Stomach smooth muscle (tissue), 2 donors: Measurements from ENCODE around the gene SMARCD1.
"Not testable (repeated sequence)": the region's sequence is repeated elsewhere in the genome, so short reads cannot be mapped to it uniquely, and the experiment has no call there.

Source experiments
- H3K27ac ChIP-seq: one replicate; pipeline ENCODE4 v1.7.0; 2013; ENCODE audit warnings: mild to moderate bottlenecking, low read length, inconsistent platforms
- H3K27me3 ChIP-seq, 2 donors: one replicate each; pipeline ENCODE4 v1.7.0; 2013; ENCODE audit warnings: low read length in 2 of 2; ENCODE audit not compliant: insufficient read depth in 2 of 2, control insufficient read depth in 1 of 2
- H3K36me3 ChIP-seq, 2 donors: one replicate each; pipeline ENCODE4 v1.7.0; 2013; ENCODE audit warnings: low read length in 2 of 2; ENCODE audit not compliant: control insufficient read depth in 2 of 2, insufficient read depth in 2 of 2
- H3K4me1 ChIP-seq: one replicate; pipeline ENCODE4 v1.7.0; 2013; ENCODE audit warnings: low read length; ENCODE audit not compliant: control insufficient read depth, insufficient read depth
- H3K4me3 ChIP-seq, 2 donors: one replicate each; pipeline ENCODE4 v1.7.0; 2013; ENCODE audit warnings: low read length in 2 of 2
- H3K9ac ChIP-seq, 2 donors: one replicate each; pipeline ENCODE4 v1.7.0; 2013; ENCODE audit warnings: low read length in 2 of 2, mild to moderate bottlenecking in 1 of 2
- H3K9me3 ChIP-seq, 2 donors: one replicate each; pipeline ENCODE4 v1.7.0; 2013; ENCODE audit warnings: low read length in 2 of 2; ENCODE audit not compliant: control insufficient read depth in 2 of 2
- donor health status: healthy.
- donor health status: Pancreatic carcinoma.

The SMARCD1 gene

DNA sequence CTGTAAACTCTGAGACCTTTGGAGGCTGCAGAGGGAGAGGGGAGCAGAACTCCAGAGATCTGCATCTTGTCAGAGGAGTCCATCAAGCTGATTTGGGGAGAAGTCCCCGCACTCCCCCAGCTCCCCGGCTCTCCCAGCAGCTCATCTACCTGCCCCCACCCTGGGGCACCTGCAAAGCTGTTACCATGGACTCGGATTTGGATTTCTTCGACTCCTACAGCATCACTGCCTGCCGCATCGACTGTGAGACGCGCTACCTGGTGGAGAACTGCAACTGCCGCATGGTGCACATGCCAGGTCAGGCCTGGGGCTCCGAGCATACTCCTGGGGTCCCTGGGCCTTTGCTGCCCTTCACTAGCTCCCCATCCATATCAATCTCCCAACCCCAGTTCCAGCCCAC lies 6.9 kb upstream of the SMARCD1 start:
- peaks cover 0 to 2% of the 10 kb centered on the region in 2 donors for H3K27me3 ChIP-seq
- no peak overlapping the region for H3K9ac ChIP-seq
- H3K4me1 ChIP-seq: peaks cover 4% of the 10 kb centered on the region
- no peak overlapping the region for H3K4me3 ChIP-seq
- no peaks in the 10 kb centered on the region for H3K9me3 ChIP-seq
- H3K27ac ChIP-seq: no peak overlapping the region
- H3K36me3 ChIP-seq: no peaks in the 10 kb centered on the region

- H3K36me3 ChIP-seq: no peaks in the 10 kb centered on the region
- no peak overlapping the region for H3K4me3 ChIP-seq
- no peak overlapping the region for H3K27ac ChIP-seq
- no peak overlapping the region for H3K9ac ChIP-seq
- H3K27me3 ChIP-seq: peaks cover 0 to 2% of the 10 kb centered on the region in 2 donors
- peaks cover 4% of the 10 kb centered on the region for H3K4me1 ChIP-seq
- no peaks in the 10 kb centered on the region for H3K9me3 ChIP-seq
Observed at GRCh38 chr12:50079771-50080170, 5.4 kb upstream of the SMARCD1 start.

DNA sequence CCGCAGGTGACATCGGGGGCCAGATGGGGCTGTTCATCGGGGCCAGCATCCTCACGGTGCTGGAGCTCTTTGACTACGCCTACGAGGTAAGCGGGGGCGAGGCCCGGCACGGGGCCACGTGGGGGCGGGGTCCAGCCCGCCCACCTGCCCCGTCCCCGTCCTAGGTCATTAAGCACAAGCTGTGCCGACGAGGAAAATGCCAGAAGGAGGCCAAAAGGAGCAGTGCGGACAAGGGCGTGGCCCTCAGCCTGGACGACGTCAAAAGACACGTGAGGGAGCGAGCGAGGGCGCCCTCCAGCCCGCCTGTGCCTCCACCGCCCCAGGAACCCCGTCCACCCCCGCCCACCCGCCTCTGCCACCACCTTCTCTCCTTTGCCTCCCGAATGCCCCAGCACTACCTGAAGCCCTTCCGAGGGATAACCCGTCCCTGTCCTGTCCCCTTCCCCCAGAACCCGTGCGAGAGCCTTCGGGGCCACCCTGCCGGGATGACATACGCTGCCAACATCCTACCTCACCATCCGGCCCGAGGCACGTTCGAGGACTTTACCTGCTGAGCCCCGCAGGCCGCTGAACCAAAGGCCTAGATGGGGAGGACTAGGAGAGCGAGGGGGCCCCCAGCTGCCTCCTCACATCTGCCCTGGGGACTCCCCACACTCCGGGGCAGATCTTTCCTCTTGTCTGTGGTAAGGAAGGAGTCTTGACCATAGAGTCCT lies 3.9 kb upstream of the SMARCD1 start:
- Histone ChIP-seq H3K4me3 (no peak overlapping the region), H3K9me3 (no peaks in the 10 kb centered on the region), H3K27me3 (peaks cover 0 to 2% of the 10 kb centered on the region in 2 donors), H3K9ac (no peak overlapping the region), H3K4me1 (peaks cover 5% of the 10 kb centered on the region), H3K36me3 (no peaks in the 10 kb centered on the region), H3K27ac (no peak overlapping the region)

DNA sequence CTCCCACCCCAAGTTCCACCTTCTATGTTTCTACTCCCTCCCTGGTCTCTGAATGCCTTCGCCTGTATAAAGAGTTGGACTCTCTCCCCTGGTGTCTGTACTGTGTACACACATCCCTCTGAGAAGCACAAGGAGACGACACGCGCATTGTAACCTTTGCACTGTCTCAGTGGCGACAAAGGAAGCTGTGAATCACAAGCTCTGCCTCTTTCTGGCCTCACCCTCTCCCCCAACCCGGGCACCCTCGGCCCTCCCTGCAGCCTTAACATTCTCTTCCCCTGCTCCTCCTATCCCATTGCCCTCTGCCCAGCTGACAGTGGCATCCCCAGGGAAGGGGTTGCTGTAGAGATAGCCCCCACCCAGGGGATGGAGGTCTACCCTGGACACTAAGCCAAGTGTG lies 2.5 kb upstream of the SMARCD1 start:
- no peak overlapping the region for H3K27ac ChIP-seq
- H3K4me1 ChIP-seq: peaks cover 5% of the 10 kb centered on the region
- no peaks in the 10 kb centered on the region for H3K27me3 ChIP-seq
- no peaks in the 10 kb centered on the region for H3K9me3 ChIP-seq
- peaks cover 10 to 11% of the 10 kb centered on the region in 2 donors for H3K36me3 ChIP-seq
- H3K9ac ChIP-seq: peak overlapping the region in 1 of 2 donors; percentile 42
- H3K4me3 ChIP-seq: no peak overlapping the region

GRCh38 chr12:50083301-50083700 lies 1.8 kb upstream of the SMARCD1 start:
- no peaks in the 10 kb centered on the region for H3K27me3 ChIP-seq
- no peak overlapping the region for H3K4me3 ChIP-seq
- H3K27ac ChIP-seq: no peak overlapping the region
- peaks cover 5% of the 10 kb centered on the region for H3K4me1 ChIP-seq
- peaks cover 11 to 16% of the 10 kb centered on the region in 2 donors for H3K36me3 ChIP-seq
- peak overlapping the region in 1 of 2 donors; percentile 36 for H3K9ac ChIP-seq
- no peaks in the 10 kb centered on the region for H3K9me3 ChIP-seq

DNA sequence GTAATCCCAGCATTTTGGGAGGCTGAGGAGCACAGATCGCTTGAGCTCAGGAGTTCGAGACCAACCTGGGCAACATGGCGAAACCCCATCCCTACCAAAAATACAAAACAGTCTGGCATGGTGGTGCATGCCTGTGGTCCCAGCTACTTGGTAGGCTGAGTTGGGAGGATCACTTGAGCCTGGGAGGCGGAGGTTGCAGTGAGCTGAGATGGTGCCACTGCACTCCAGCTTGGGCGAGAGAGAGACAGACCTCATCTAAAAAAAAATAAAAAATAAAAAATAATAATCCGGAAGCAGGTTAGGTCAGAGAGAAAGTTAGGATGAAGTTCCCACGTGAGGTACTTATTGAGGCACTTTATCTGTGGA lies 750 bp upstream of the SMARCD1 start:
- H3K4me1 ChIP-seq, H3K27me3 ChIP-seq, H3K9me3 ChIP-seq: not testable (repeated sequence)
- Histone ChIP-seq H3K36me3 (peaks cover 20 to 26% of the 10 kb centered on the region in 2 donors), H3K27ac (peak overlapping the region; percentile 84), H3K4me3 (peak overlapping the region; percentile 76 to 91), H3K9ac (peak overlapping the region; percentile 80 to 91)

GRCh38 chr12:50085615-50086072 lies 502 bp downstream of the SMARCD1 start:
- Histone ChIP-seq H3K9ac (peak overlapping the region; percentile 71 to 80), H3K36me3 (peaks cover 30 to 37% of the 10 kb centered on the region in 2 donors), H3K4me3 (peak overlapping the region; percentile 65 to 91), H3K27ac (peak overlapping the region; percentile 84), H3K9me3 (no peaks in the 10 kb centered on the region), H3K4me1 (peaks cover 5% of the 10 kb centered on the region), H3K27me3 (no peaks in the 10 kb centered on the region)

- peak overlapping the region; percentile 65 to 91 for H3K4me3 ChIP-seq
- H3K36me3 ChIP-seq: peaks cover 30 to 37% of the 10 kb centered on the region in 2 donors
- no peaks in the 10 kb centered on the region for H3K9me3 ChIP-seq
- H3K27me3 ChIP-seq: no peaks in the 10 kb centered on the region
- H3K27ac ChIP-seq: peak overlapping the region; percentile 84
- H3K4me1 ChIP-seq: peaks cover 5% of the 10 kb centered on the region
- H3K9ac ChIP-seq: peak overlapping the region; percentile 71 to 80
Observed at GRCh38 chr12:50086148-50086547, 1.0 kb downstream of the SMARCD1 start.

DNA sequence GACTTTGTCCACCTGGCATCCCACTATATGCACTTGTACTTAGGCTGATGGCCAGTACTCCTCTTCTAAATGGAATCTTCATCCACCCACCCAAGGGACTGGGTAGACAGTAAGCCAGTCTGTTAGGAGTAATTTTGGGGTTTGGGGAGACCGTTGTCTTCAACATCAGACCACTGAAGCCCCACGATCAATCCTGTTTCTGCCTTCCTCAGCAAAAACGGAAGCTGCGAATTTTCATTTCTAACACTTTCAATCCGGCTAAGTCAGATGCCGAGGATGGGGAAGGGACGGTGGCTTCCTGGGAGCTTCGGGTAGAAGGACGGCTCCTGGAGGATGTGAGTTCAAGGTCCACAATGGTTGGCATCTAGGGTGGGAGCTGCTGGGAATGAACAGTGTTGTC lies 2.0 kb downstream of the SMARCD1 start:
- no peaks in the 10 kb centered on the region for H3K27me3 ChIP-seq
- H3K9ac ChIP-seq: no peak overlapping the region
- no peak overlapping the region for H3K27ac ChIP-seq
- H3K4me3 ChIP-seq: no peak overlapping the region
- H3K4me1 ChIP-seq: peaks cover 5% of the 10 kb centered on the region
- peaks cover 33 to 40% of the 10 kb centered on the region in 2 donors for H3K36me3 ChIP-seq
- no peaks in the 10 kb centered on the region for H3K9me3 ChIP-seq

DNA sequence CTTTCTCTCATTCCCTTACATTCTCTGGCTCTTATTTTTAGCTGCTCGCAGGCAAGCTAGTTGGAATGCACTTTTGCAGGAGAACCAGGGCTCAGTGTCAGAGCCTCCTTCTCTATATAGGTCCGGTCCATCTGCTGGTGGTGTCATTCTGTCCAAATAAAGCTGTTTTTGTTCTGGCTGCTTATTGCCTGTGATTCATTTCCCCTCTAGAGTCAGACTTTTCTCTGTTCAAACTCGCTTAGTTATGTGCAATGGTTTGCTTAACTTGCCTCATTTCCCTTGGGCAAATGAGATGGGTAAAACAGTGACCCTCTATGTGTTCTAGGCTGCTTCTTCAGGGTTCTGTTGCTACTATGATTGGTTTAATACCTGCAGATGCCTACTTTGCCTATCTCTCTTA lies 2.9 kb downstream of the SMARCD1 start:
- H3K27me3 ChIP-seq: no peaks in the 10 kb centered on the region
- peaks cover 5% of the 10 kb centered on the region for H3K4me1 ChIP-seq
- no peak overlapping the region for H3K27ac ChIP-seq
- no peaks in the 10 kb centered on the region for H3K9me3 ChIP-seq
- no peak overlapping the region for H3K4me3 ChIP-seq
- no peak overlapping the region for H3K9ac ChIP-seq
- peaks cover 37 to 40% of the 10 kb centered on the region in 2 donors for H3K36me3 ChIP-seq

- Histone ChIP-seq H3K9me3 (no peaks in the 10 kb centered on the region), H3K4me1 (peaks cover 5% of the 10 kb centered on the region), H3K9ac (no peak overlapping the region), H3K27me3 (no peaks in the 10 kb centered on the region), H3K4me3 (no peak overlapping the region), H3K36me3 (peaks cover 41 to 43% of the 10 kb centered on the region in 2 donors), H3K27ac (no peak overlapping the region)
Observed at GRCh38 chr12:50088577-50089335, 3.6 kb downstream of the SMARCD1 start.
